ENCODE measurements around the gene OPRL1. TPM values are rescaled to one million over a fixed set of nuclear protein-coding genes. Genes with fewer than 3 reads are reported as not detected.

Gene OPRL1
- polyA plus RNA-seq, 3 donors, result 7.0 to 9.0 (median 8.8) TPM

DNA sequence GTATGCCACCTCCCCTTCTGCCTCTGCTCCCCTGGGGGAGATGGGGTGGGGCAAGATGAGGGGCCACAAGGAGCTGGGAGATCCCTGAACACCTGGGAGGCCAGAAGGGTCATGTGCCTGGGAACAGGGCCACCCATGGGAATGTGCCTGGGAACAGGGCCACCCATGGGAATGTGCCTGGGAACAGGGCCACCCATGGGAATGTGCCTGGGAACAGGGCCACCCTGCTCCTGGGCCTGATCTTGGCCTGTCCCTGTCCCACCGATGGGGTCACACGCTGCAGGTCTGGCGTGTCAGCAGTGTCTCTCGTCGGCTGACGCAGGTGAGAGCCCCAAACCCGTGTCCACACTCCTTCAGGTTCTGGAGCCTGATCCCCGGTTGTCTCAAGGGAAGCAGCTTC lies 4.9 kb upstream of the OPRL1 start:
- no peaks in the 10 kb centered on the region for H3K27me3 Mint-ChIP-seq (ENCODE audit: low read depth in 3 of 3)

DNA sequence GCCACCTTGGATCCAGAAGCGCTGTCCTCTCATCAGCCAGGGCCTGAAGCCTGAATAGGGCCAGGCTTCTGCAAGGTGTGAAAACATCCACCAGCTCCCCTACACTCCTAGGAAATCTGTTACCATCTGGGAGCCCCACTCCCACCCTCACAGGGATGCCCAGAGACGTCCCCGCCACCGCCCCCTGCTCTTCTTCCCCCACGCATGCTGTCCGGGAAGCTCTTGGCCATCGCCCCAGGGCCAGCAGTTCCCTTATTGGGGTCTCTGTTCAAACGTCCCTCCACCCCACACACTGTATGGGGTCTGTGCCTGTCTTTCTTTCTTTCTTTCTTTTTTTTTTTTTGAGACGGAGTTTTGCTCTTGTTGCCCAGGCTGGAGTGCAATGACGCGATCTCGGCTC lies 4.3 kb upstream of the OPRL1 start:
- Histone ChIP-seq H3K4me2 (replicated peaks; ENCODE audit: extremely low read depth, low read length, poor library complexity, severe bottlenecking) (peak overlapping the region; percentile 44), H3K4me3 (replicated peaks in 1 of 3; ENCODE audit: low read depth in 2 of 3, low read length in 3 of 3) (no peak overlapping the region), H2AFZ (ENCODE audit: insufficient read depth, low read depth, low read length, poor library complexity, severe bottlenecking) (no peak overlapping the region), H3K79me2 (ENCODE audit: insufficient read depth, low read length) (peaks cover 66% of the 10 kb centered on the region), H3K4me1 (ENCODE audit: control insufficient read depth in 1 of 2, insufficient read depth in 2 of 2, low read length in 2 of 2) (peaks cover 22 to 47% of the 10 kb centered on the region in 2 donors), H3K9ac (ENCODE audit: insufficient read depth, low read length, poor library complexity, severe bottlenecking) (no peak overlapping the region), H3K27ac (ENCODE audit: low read depth in 1 of 2, low read length in 2 of 2) (peak overlapping the region; percentile 2 to 48), H4K20me1 (ENCODE audit: insufficient read depth, low read length) (peaks cover 94% of the 10 kb centered on the region), H3K36me3 (replicated peaks in 1 of 2; ENCODE audit: control insufficient read depth in 1 of 2, insufficient read depth in 2 of 2, low read length in 2 of 2) (peaks cover 43 to 46% of the 10 kb centered on the region in 2 donors), H3K9me3 (replicated peaks in 1 of 2; ENCODE audit: control insufficient read depth in 1 of 2, insufficient read depth in 1 of 2, low read length in 2 of 2) (no peaks in the 10 kb centered on the region), H3K27me3 (ENCODE audit: control insufficient read depth in 2 of 2, insufficient read depth in 2 of 2, low read length in 2 of 2) (no peaks in the 10 kb centered on the region)
- Mint-ChIP-seq H3K36me3 (peaks cover 32 to 51% of the 10 kb centered on the region in 2 donors), H3K4me3 (peak overlapping the region; percentile 6 to 97), H3K27me3 (ENCODE audit: low read depth in 3 of 3) (peaks cover 0 to 3% (median 0%) of the 10 kb centered on the region in 3 donors), H3K9me3 (no peaks in the 10 kb centered on the region), H3K4me1 (peaks cover 34% of the 10 kb centered on the region), H3K27ac (peak overlapping the region in 5 of 7 donors; percentile 50 to 82 (median 70))
- no peak for DNase-seq
- intact Hi-C loops (cut with micrococcal nuclease), result no loop called here
- 76% methylated on average over 7 of the region's 12 CpGs for WGBS (ENCODE audit: insufficient coverage)
- TF ChIP-seq, protein P1, sequence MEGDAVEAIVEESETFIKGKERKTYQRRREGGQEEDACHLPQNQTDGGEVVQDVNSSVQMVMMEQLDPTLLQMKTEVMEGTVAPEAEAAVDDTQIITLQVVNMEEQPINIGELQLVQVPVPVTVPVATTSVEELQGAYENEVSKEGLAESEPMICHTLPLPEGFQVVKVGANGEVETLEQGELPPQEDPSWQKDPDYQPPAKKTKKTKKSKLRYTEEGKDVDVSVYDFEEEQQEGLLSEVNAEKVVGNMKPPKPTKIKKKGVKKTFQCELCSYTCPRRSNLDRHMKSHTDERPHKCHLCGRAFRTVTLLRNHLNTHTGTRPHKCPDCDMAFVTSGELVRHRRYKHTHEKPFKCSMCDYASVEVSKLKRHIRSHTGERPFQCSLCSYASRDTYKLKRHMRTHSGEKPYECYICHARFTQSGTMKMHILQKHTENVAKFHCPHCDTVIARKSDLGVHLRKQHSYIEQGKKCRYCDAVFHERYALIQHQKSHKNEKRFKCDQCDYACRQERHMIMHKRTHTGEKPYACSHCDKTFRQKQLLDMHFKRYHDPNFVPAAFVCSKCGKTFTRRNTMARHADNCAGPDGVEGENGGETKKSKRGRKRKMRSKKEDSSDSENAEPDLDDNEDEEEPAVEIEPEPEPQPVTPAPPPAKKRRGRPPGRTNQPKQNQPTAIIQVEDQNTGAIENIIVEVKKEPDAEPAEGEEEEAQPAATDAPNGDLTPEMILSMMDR (IDR thresholded peaks at IDR 0.05), result no peak

More for the DNA sequence above, 4.9 kb upstream of the OPRL1 start:
- Histone ChIP-seq H2AFZ (ENCODE audit: insufficient read depth, low read depth, low read length, poor library complexity, severe bottlenecking) (no peak overlapping the region), H3K4me1 (ENCODE audit: control insufficient read depth in 1 of 2, insufficient read depth in 2 of 2, low read length in 2 of 2) (peaks cover 21 to 45% of the 10 kb centered on the region in 2 donors), H3K36me3 (replicated peaks in 1 of 2; ENCODE audit: control insufficient read depth in 1 of 2, insufficient read depth in 2 of 2, low read length in 2 of 2) (peaks cover 43 to 46% of the 10 kb centered on the region in 2 donors), H3K4me2 (replicated peaks; ENCODE audit: extremely low read depth, low read length, poor library complexity, severe bottlenecking) (peak overlapping the region; percentile 44), H3K9ac (ENCODE audit: insufficient read depth, low read length, poor library complexity, severe bottlenecking) (no peak overlapping the region), H3K27me3 (ENCODE audit: control insufficient read depth in 2 of 2, insufficient read depth in 2 of 2, low read length in 2 of 2) (no peaks in the 10 kb centered on the region), H3K9me3 (replicated peaks in 1 of 2; ENCODE audit: control insufficient read depth in 1 of 2, insufficient read depth in 1 of 2, low read length in 2 of 2) (no peaks in the 10 kb centered on the region), H3K79me2 (ENCODE audit: insufficient read depth, low read length) (peaks cover 60% of the 10 kb centered on the region), H4K20me1 (ENCODE audit: insufficient read depth, low read length) (peaks cover 95% of the 10 kb centered on the region), H3K4me3 (replicated peaks in 1 of 3; ENCODE audit: low read depth in 2 of 3, low read length in 3 of 3) (no peak overlapping the region), H3K27ac (ENCODE audit: low read depth in 1 of 2, low read length in 2 of 2) (peak overlapping the region; percentile 2 to 48)
- Mint-ChIP-seq H3K9me3 (no peaks in the 10 kb centered on the region), H3K4me1 (peaks cover 29% of the 10 kb centered on the region), H3K27ac (peak overlapping the region in 1 of 7 donors; percentile 36), H3K36me3 (peaks cover 32 to 51% of the 10 kb centered on the region in 2 donors), H3K4me3 (no peak overlapping the region)
- 94% methylated on average over 8 of the region's 8 CpGs for WGBS (ENCODE audit: insufficient coverage)
- TF ChIP-seq, protein P1 (IDR thresholded peaks at IDR 0.05), result no peak
- intact Hi-C loops (cut with micrococcal nuclease), result no loop called here
- DNase-seq, result no peak

Measured in CD14-positive monocyte (primary cell).